Endothelial cell (in vitro differentiated cells): ENCODE data around the gene FES. TPM values are rescaled to one million over a fixed set of nuclear protein-coding genes. Genes with fewer than 3 reads are reported as not detected.

Source experiments
- DNase-seq: peaks from one replicate; pipeline ENCODE4 v3.0.0; 2021; ENCODE audit warnings: low spot score
- H3K27ac Mint-ChIP-seq: one replicate; pipeline ENCODE4 v1.8.0; 2021; ENCODE audit warnings: mixed read lengths, inconsistent platforms; ENCODE audit not compliant: unreplicated experiment
- H3K27me3 Mint-ChIP-seq: one replicate; pipeline ENCODE4 v1.8.0; 2021; ENCODE audit warnings: mild to moderate bottlenecking, moderate library complexity, mixed read lengths, inconsistent platforms; ENCODE audit not compliant: unreplicated experiment
- H3K36me3 Mint-ChIP-seq: one replicate; pipeline ENCODE4 v1.8.0; 2021; ENCODE audit warnings: mild to moderate bottlenecking, low read depth, mixed read lengths, inconsistent platforms; ENCODE audit not compliant: unreplicated experiment
- H3K4me1 Mint-ChIP-seq: one replicate; pipeline ENCODE4 v1.8.0; 2021; ENCODE audit warnings: mild to moderate bottlenecking, mixed read lengths, inconsistent platforms; ENCODE audit not compliant: unreplicated experiment
- H3K4me3 Mint-ChIP-seq: one replicate; pipeline ENCODE4 v1.8.0; 2021; ENCODE audit warnings: mild to moderate bottlenecking, mixed read lengths, inconsistent platforms; ENCODE audit not compliant: unreplicated experiment
- H3K9me3 Mint-ChIP-seq: one replicate; pipeline ENCODE4 v1.8.0; 2021; ENCODE audit warnings: mixed read lengths, inconsistent platforms; ENCODE audit not compliant: unreplicated experiment
- total RNA-seq: library from RNA; stranded (reverse); fragmentation: NEBNext Ultra II Directional; extraction: Animal tissue kit (Norgen Biotek cat#: 25700); gene quantifications from one replicate; pipeline ENCODE4 v1.2.1, GENCODE V29; 2021; ENCODE audit not compliant: unreplicated experiment
- TF ChIP-seq, protein P1 (sequence below): fragments of 200-600 bp; sonication (generic); IDR thresholded peaks from one replicate; pipeline ENCODE4 v1.5.0; 2021; ENCODE audit warnings: antibody characterized with exemption; ENCODE audit not compliant: unreplicated experiment

FES gene
- total RNA-seq, 1 donor from 2014 or later = 56.3 TPM

GRCh38 chr15:90879730-90880366 is 4.5 kb upstream of the FES start:
- H3K27ac Mint-ChIP-seq = no peak overlapping the region
- H3K4me3 Mint-ChIP-seq = no peak overlapping the region
- no peaks in the 10 kb centered on the region for H3K9me3 Mint-ChIP-seq
- H3K4me1 Mint-ChIP-seq = peaks cover 9% of the 10 kb centered on the region
- peaks cover 23% of the 10 kb centered on the region for H3K36me3 Mint-ChIP-seq
- DNase-seq = no peak
- H3K27me3 Mint-ChIP-seq = peaks cover 3% of the 10 kb centered on the region
- TF ChIP-seq, protein P1, sequence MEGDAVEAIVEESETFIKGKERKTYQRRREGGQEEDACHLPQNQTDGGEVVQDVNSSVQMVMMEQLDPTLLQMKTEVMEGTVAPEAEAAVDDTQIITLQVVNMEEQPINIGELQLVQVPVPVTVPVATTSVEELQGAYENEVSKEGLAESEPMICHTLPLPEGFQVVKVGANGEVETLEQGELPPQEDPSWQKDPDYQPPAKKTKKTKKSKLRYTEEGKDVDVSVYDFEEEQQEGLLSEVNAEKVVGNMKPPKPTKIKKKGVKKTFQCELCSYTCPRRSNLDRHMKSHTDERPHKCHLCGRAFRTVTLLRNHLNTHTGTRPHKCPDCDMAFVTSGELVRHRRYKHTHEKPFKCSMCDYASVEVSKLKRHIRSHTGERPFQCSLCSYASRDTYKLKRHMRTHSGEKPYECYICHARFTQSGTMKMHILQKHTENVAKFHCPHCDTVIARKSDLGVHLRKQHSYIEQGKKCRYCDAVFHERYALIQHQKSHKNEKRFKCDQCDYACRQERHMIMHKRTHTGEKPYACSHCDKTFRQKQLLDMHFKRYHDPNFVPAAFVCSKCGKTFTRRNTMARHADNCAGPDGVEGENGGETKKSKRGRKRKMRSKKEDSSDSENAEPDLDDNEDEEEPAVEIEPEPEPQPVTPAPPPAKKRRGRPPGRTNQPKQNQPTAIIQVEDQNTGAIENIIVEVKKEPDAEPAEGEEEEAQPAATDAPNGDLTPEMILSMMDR = no peak

DNA sequence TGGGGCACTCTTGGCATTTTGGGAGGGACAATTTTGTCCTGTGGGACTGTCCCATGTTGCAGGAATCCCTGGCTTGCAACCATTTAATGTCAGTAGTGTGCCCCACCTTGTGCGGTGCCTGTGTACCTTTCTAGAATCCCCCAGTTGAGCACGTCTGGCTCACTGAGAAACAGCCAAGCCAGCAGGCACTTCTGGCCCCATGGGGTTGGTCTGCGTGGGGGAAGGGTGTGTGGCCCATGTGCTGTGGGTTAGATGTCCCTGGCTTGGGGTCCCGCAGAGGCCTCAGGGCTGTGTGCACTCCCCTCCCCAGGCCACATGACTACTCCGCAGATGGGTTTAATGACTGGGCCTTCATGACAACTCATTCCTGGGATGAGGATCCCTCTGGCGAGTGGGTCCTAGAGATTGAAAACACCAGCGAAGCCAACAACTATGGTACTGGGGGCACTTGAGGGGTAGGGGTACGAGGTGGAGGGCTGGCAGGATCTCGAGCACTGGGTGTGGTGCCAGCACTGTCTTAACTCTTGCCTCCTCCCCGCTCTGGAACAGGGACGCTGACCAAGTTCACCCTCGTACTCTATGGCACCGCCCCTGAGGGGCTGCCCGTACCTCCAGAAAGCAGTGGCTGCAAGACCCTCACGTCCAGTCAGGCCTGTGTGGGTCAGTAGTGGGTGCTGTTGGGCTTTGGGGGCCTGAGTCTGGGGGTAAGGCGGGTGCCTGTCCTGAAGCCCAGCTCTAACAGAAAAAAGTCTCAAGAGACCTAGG is 3.7 kb upstream of the FES start:
- Mint-ChIP-seq H3K4me3 (no peak overlapping the region), H3K4me1 (peaks cover 16% of the 10 kb centered on the region), H3K27ac (no peak overlapping the region), H3K36me3 (peaks cover 23% of the 10 kb centered on the region), H3K27me3 (peaks cover 3% of the 10 kb centered on the region), H3K9me3 (no peaks in the 10 kb centered on the region)
- TF ChIP-seq, protein P1 = no peak
- DNase-seq = no peak

GRCh38 chr15:90881181-90881977 is 2.9 kb upstream of the FES start:
- Mint-ChIP-seq H3K4me1 (peaks cover 24% of the 10 kb centered on the region), H3K27ac (no peak overlapping the region), H3K4me3 (no peak overlapping the region), H3K27me3 (peaks cover 3% of the 10 kb centered on the region), H3K9me3 (no peaks in the 10 kb centered on the region), H3K36me3 (peaks cover 23% of the 10 kb centered on the region)
- TF ChIP-seq, protein P1 = no peak
- no peak for DNase-seq

- DNase-seq = no peak
- Mint-ChIP-seq H3K9me3 (no peaks in the 10 kb centered on the region), H3K36me3 (peaks cover 21% of the 10 kb centered on the region), H3K4me1 (peaks cover 25% of the 10 kb centered on the region), H3K4me3 (no peak overlapping the region), H3K27ac (no peak overlapping the region), H3K27me3 (peaks cover 3% of the 10 kb centered on the region)
- TF ChIP-seq, protein P1 = no peak
These were observed 2.2 kb upstream of the FES start for GRCh38 chr15:90881978-90882721.
